GM20000 (cell line): ENCODE data around the gene CCDC73.
"Not testable (repeated sequence)": the region's sequence is repeated elsewhere in the genome, so short reads cannot be mapped to it uniquely, and the experiment has no call there.

Experiments used
- DNase-seq: peaks from one replicate; pipeline ENCODE4 v3.0.0; 2012; ENCODE audit warnings: low spot score
- TF ChIP-seq, protein P1 (sequence below): IDR thresholded peaks from 2 replicates; pipeline ENCODE4 v1.5.1; 2012; ENCODE audit warnings: mild to moderate bottlenecking, control low read depth; ENCODE audit errors: extremely low read depth, missing control alignments

CCDC73 gene

DNA sequence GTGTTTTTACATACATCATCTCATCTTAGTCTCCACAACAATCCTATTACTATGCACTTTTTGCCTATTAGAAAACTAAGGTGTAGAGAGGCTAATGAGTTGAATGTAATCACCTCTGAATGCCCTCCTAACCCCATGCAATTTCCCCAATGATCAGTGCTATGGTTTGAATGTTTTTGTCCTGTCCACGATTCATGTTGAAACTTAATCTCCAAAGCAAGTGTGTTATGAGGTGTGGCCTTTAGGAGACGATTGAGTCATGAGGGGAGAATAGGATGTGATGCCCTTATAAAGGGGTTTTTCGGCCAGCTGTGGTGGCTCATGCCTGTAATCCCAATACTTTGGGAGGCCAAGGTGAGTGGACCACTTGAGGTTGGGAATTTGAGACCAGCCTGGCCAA, 2.0 kb upstream of the CCDC73 start:
- DNase-seq = no peak
- TF ChIP-seq, protein P1, sequence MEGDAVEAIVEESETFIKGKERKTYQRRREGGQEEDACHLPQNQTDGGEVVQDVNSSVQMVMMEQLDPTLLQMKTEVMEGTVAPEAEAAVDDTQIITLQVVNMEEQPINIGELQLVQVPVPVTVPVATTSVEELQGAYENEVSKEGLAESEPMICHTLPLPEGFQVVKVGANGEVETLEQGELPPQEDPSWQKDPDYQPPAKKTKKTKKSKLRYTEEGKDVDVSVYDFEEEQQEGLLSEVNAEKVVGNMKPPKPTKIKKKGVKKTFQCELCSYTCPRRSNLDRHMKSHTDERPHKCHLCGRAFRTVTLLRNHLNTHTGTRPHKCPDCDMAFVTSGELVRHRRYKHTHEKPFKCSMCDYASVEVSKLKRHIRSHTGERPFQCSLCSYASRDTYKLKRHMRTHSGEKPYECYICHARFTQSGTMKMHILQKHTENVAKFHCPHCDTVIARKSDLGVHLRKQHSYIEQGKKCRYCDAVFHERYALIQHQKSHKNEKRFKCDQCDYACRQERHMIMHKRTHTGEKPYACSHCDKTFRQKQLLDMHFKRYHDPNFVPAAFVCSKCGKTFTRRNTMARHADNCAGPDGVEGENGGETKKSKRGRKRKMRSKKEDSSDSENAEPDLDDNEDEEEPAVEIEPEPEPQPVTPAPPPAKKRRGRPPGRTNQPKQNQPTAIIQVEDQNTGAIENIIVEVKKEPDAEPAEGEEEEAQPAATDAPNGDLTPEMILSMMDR = no peak

DNA sequence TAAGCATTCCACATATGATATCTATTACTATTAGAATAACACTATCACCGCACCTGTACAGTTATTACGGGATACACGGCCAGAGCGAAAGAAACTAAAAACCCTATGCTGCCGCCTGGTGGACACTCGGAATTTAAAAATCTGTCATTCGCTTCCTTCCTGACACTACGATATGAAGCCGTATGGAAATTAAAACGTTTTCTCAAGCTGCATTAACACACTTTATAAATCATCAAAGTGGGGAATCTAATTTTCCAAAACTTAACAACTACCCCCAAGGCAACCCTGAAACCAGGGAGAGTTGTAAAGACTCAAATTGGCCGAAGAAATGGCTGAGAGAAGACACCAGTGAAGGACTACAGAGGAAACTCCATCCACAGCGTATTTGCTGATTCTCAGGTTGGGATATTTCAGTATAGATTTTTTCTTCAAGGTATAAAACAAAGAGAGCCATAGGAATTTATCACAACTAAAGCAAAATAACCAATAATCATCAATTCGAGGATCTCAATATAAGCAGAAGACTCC, 1.4 kb downstream of the CCDC73 start:
- DNase-seq = peak; percentile 43
- TF ChIP-seq, protein P1 = peak; percentile 59

DNA sequence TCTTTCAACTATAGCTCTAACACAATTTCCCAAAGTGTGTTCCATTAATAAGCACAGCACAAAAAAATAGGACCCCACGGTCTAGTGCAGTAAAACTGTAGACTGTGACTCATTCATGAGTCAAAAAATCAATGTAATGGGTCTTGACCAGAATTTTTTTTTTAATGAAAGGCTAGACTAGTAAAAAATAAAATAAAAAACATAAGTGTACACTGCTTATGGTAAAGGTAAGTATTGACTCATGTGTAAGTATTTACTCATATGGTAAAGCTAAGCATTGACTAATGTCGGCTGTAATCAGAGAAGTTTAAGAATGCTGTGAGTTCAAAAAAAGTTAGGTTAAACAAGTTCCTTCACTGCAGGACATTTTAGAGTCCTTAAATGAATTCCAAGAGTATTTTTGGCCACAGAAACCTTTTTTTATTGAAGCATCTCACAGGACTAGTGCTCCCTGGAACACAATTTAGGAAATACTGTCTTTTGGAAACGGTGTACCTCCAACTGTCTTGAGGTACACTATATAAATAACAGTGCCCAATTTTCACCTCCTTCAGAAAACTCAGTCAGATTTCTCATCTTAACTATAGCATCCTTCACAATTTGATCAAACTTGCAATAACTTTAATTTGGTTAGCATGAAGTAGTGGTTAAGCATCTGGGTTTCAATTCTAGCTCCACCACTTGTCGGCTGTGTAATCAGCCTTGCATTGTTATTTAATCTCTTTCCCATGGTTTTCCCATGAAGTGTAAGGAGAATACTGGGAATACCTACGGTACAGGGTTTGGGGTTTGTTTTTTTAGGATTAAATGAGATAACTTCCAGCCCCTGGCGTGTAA, 2.1 kb downstream of the CCDC73 start:
- TF ChIP-seq, protein P1 = no peak
- no peak for DNase-seq

DNA sequence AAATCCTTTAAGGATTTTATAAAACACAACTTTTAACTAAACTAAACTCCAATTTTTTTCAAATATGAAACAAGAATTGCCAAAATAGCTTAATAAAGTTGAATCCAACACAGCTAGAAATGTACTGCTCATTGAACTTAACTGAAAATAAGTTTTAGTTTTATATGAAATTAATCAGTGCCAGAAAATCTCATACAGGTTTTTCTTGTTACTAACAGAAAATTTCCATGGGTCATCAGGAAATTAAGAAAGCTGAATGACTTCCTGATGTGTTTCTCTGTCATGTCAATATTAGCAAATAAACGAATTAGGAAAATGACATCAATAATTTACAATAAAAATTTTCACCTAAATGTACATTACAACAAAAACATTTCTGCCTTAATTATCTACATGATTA, 3.5 kb downstream of the CCDC73 start:
- TF ChIP-seq, protein P1 = no peak
- no peak for DNase-seq

DNA sequence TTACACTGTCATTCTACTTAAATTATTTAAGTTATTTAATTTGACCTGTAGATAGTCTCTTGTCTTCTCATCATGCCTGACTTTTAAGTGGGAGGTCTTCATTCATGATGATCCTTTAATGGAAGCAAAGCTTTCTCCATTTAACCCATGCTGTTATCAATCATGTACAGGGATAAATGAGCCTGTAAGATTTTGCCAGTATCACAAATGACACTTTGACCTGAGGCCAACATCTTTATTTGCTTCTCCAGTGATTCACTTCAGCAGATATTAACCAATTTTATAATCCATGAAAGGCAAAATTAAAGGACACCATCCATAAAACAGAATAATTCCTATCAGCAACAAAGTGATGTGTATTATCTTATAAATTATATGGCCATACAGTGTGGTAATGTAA, 7.7 kb downstream of the CCDC73 start:
- TF ChIP-seq, protein P1 = no peak

DNA sequence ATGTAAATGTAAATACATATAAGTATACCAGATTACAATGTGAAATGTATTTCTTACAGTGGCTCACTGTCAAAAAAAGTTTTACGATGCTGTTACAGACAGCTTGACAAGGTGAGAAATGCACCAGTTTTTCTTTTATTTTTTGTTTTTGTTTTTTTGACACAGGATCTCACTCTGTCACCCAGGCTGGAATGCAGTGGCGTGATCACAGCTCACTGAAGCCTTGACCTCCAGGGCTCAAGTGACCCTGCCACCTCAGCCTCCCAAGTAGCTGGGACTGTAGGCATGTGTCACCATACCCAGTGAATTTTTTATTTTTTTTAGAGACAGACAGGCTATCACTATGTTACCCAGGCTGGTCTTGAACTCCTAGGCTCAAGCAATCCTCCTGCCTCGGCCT, 9.2 kb downstream of the CCDC73 start:
- TF ChIP-seq, protein P1 = no peak
- DNase-seq = no peak

More for the DNA sequence above, 7.7 kb downstream of the CCDC73 start:
- DNase-seq = no peak

DNA sequence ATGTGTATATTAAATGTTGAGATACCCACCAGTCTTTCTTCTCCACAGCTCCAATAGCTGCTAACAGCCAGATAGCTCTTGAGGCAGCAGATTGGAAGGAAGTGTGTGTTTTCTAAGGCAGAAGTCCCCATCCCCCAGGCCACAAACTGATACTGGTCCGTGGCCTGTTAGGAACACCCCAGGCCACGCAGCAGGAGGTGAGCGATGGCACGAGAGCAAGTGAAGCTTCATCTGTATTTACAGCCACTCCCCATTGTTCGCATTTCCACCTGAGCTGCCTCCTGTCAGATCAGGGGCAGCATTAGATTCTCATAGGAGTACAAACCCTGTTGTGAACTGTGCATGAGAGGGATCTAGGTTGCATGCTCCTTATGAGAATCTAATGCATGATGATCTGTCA, 12.7 kb downstream of the CCDC73 start:
- DNase-seq = no peak
- TF ChIP-seq, protein P1 = no peak

DNA sequence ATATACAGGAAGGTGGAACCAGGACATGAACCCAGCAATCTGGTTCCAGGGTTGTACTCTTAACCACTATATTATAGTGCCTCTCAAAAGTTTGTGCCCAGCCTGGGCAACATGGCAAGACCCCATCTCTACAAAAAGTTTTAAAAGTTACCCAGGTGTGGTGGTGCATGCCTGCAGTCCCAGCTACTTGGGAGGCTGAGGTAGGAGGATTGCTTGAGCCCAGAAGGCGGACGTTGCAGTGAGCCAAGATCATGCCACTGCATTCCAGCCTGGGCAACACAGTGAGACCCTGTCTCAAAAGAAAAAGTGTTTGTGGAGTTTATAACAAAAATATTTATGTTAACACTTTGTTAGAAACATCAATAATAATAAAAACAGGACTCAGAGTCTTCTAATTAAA, 13.6 kb downstream of the CCDC73 start:
- not testable (repeated sequence) for DNase-seq
